Testis (tissue), 3 donors: Measurements from ENCODE around the gene PPP1R13B. TPM values are rescaled to one million over a fixed set of nuclear protein-coding genes. Genes with fewer than 3 reads are reported as not detected.
A peak's percentile ranks its signal among the peaks of the same experiment; 100 is the strongest.

Source experiments
- DNase-seq: peaks from one replicate; pipeline ENCODE4 v3.0.0-alpha.2; 2019
- H3K27ac ChIP-seq, 2 donors: fragments of 200-600 bp; sonication (generic); one replicate each; pipeline ENCODE4 v1.5.1; 2019
- H3K27me3 ChIP-seq: fragments of 200-600 bp; sonication (generic); one replicate; pipeline ENCODE4 v1.5.1; 2019
- H3K36me3 ChIP-seq: fragments of 200-600 bp; sonication (generic); one replicate; pipeline ENCODE4 v1.5.1; 2017; ENCODE audit warnings: low read depth; ENCODE audit errors: missing control alignments
- H3K4me1 ChIP-seq: fragments of 200-600 bp; sonication (generic); one replicate; pipeline ENCODE4 v1.5.1; 2019
- H3K4me3 ChIP-seq, 2 donors: fragments of 200-600 bp; sonication (generic); one replicate each; pipeline ENCODE4 v1.5.1; 2017 to 2019
- H3K9me3 ChIP-seq: fragments of 200-600 bp; sonication (generic); one replicate; pipeline ENCODE4 v1.5.1; 2017
- POLR2A ChIP-seq: fragments of 450-650 bp; IDR thresholded peaks from one replicate; pipeline ENCODE4 v1.6.1; 2017; ENCODE audit warnings: antibody characterized with exemption, mild to moderate bottlenecking, moderate library complexity
- WGBS, 2 donors: methylation state at CpG; one replicate each; pipeline ENCODE4 v1.1.5; 2018; 5-methylcytosine and 5-hydroxymethylcytosine counted together
- intact Hi-C: fragments of 100-400 bp; cut with DNase I; formaldehyde crosslinking; loops from one replicate; pipeline ENCODE4 v1.15.1; 2023; ENCODE audit warnings: low total_unique reads
- polyA plus RNA-seq: library from polyadenylated mRNA; stranded (reverse); fragments of 350-450 nt; fragmentation: Illumina TruSeq; extraction: RNeasy Lipid Tissue Mini Kit (QIAGEN cat#74804); gene quantifications from one replicate; pipeline ENCODE4 v1.2.3, GENCODE V29; 2014; ENCODE audit warnings: low read depth, low replicate concordance; ENCODE audit not compliant: insufficient read depth
- total RNA-seq, 2 donors: library from RNA; depleted of rRNA; stranded (reverse); fragments of >200 nt; gene quantifications; one replicate each; pipeline ENCODE4 v1.2.3, GENCODE V29; 2016
- TF ChIP-seq, protein P1 (sequence below), 3 experiments: fragments of 450-650 bp in 2 of 3; fragments of 200-600 bp in 1 of 3; sonication (generic) in 1 of 3; IDR thresholded peaks; one replicate each; pipeline ENCODE4 v1.5.1; 2016 to 2019; ENCODE audit warnings: antibody characterized with exemption in 3 of 3, mild to moderate bottlenecking in 2 of 3, moderate library complexity in 1 of 3

The PPP1R13B gene
- total and polyA plus RNA-seq, 3 donors from 2014 or later, result 73.1 to 89.2 (median 82.4) TPM

GRCh38 chr14:103741876-103742275 is 105.5 kb downstream of the PPP1R13B start:
- 65 to 92% methylated on average over 3 to 9 of the region's 9 CpGs for WGBS, 2 donors
- Histone ChIP-seq H3K4me3 (no peak overlapping the region), H3K27me3 (no peaks in the 10 kb centered on the region), H3K27ac (peak overlapping the region in 1 of 2 donors; percentile 15), H3K9me3 (no peaks in the 10 kb centered on the region), H3K36me3 (no peaks in the 10 kb centered on the region), H3K4me1 (peaks cover 24% of the 10 kb centered on the region)
- intact Hi-C loops, result no loop called here
- TF ChIP-seq, protein P1, sequence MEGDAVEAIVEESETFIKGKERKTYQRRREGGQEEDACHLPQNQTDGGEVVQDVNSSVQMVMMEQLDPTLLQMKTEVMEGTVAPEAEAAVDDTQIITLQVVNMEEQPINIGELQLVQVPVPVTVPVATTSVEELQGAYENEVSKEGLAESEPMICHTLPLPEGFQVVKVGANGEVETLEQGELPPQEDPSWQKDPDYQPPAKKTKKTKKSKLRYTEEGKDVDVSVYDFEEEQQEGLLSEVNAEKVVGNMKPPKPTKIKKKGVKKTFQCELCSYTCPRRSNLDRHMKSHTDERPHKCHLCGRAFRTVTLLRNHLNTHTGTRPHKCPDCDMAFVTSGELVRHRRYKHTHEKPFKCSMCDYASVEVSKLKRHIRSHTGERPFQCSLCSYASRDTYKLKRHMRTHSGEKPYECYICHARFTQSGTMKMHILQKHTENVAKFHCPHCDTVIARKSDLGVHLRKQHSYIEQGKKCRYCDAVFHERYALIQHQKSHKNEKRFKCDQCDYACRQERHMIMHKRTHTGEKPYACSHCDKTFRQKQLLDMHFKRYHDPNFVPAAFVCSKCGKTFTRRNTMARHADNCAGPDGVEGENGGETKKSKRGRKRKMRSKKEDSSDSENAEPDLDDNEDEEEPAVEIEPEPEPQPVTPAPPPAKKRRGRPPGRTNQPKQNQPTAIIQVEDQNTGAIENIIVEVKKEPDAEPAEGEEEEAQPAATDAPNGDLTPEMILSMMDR (IDR thresholded peaks at IDR 0.05), result no peak
- no peak for TF ChIP-seq POLR2A
- no peak for DNase-seq

GRCh38 chr14:103740991-103741689 is 106.2 kb downstream of the PPP1R13B start:
- WGBS, 2 donors, result 40 to 60% methylated on average over 10 to 14 of the region's 14 CpGs

DNA sequence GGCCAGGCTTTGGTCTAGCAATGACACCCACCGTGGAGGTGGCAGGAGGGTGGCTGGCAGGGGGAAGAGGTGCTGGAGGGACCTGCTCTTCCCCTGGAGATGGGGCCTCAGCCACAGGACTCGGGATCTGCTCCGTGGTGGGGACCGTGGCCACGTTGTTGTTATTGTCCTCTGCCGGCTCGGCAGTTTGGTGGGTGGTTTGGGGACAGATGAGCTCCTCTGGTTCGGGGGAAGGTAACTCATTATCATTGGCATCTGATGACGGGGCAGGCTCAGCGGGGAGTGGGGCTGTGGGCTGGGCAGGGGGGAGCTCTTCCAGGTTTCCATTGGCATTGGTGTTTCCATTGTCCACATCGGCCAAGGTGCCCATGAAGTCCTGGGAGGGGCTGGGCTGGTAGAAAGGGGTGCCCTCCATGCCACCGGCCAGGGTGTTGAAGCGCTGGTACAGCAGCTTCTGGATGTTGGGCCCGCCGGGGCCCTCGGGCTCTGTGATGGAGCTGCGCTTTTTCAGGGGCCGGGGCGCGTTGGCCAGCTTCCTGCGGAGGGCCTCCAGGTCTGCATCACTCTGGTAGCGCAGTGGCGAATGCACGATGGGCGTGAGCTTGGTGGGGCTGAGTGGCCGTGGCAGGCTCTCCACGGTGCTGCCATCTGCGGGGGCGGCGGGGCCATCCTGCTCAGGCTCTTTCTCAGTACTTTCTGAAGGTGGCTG is 107.4 kb downstream of the PPP1R13B start:
- no peak overlapping the region for H3K27ac ChIP-seq
- WGBS, 2 donors, result 89 to 96% methylated on average over 11 to 30 of the region's 30 CpGs
- intact Hi-C loops, result no loop called here
- H3K4me1 ChIP-seq, result peaks cover 42% of the 10 kb centered on the region
- no peaks in the 10 kb centered on the region for H3K9me3 ChIP-seq
- DNase-seq, result no peak
- H3K27me3 ChIP-seq, result no peaks in the 10 kb centered on the region
- TF ChIP-seq, protein P1 (IDR thresholded peaks at IDR 0.05), result no peak
- no peak for TF ChIP-seq POLR2A
- H3K4me3 ChIP-seq, result no peak overlapping the region
- H3K36me3 ChIP-seq, result no peaks in the 10 kb centered on the region

More at GRCh38 chr14:103740991-103741689, 106.2 kb downstream of the PPP1R13B start:
- H3K4me1 ChIP-seq, result peaks cover 30% of the 10 kb centered on the region
- intact Hi-C loops, result no loop called here
- H3K4me3 ChIP-seq, result no peak overlapping the region
- H3K36me3 ChIP-seq, result no peaks in the 10 kb centered on the region
- no peak for TF ChIP-seq POLR2A
- TF ChIP-seq, protein P1 (IDR thresholded peaks at IDR 0.05), result no peak
- peak overlapping the region in 1 of 2 donors; percentile 15 for H3K27ac ChIP-seq
- no peaks in the 10 kb centered on the region for H3K9me3 ChIP-seq
- no peaks in the 10 kb centered on the region for H3K27me3 ChIP-seq
- DNase-seq, result no peak

DNA sequence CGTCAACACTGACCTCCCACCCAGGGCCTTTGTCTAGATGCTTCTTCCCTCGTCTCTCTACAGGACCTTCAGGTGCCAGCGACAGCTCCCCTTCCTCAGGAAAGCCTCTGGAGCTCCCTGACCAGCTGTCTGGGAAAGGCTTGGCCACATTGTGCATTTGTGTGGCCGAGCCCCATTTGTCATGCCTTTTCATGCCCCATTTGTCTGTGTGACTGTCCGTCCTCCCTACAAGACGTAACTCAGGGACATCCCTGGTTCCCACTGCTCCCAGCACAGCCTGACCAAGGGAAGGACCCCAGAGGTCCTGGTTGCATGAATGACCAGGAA is 107.9 kb downstream of the PPP1R13B start:
- H3K9me3 ChIP-seq, result no peaks in the 10 kb centered on the region
- TF ChIP-seq, protein P1 (IDR thresholded peaks at IDR 0.05), result no peak
- intact Hi-C loops, result no loop called here
- no peak for DNase-seq
- H3K36me3 ChIP-seq, result no peaks in the 10 kb centered on the region
- no peak overlapping the region for H3K27ac ChIP-seq
- WGBS, 2 donors, result 88 to 94% methylated on average over 6 of the region's 6 CpGs
- no peak overlapping the region for H3K4me3 ChIP-seq
- H3K4me1 ChIP-seq, result peaks cover 47% of the 10 kb centered on the region
- H3K27me3 ChIP-seq, result no peaks in the 10 kb centered on the region
